Glutamatergic neuron (in vitro differentiated cells): Measurements from ENCODE around the gene ARTN. TPM values are rescaled to one million over a fixed set of nuclear protein-coding genes. Genes with fewer than 3 reads are reported as not detected.

Experiments used
- DNase-seq: peaks from one replicate; pipeline ENCODE4 v3.0.0; 2022
- H3K27ac Mint-ChIP-seq: one replicate; pipeline ENCODE4 v1.8.0; 2020; ENCODE audit warnings: mild to moderate bottlenecking, mixed read lengths, inconsistent platforms; ENCODE audit not compliant: unreplicated experiment
- H3K27me3 Mint-ChIP-seq: one replicate; pipeline ENCODE4 v1.8.0; 2020; ENCODE audit warnings: mild to moderate bottlenecking, moderate library complexity, mixed read lengths, inconsistent platforms; ENCODE audit not compliant: unreplicated experiment
- H3K36me3 Mint-ChIP-seq: one replicate; pipeline ENCODE4 v1.8.0; 2020; ENCODE audit warnings: mild to moderate bottlenecking, mixed read lengths, inconsistent platforms; ENCODE audit not compliant: unreplicated experiment
- H3K4me1 Mint-ChIP-seq: one replicate; pipeline ENCODE4 v1.8.0; 2020; ENCODE audit warnings: mild to moderate bottlenecking, low read depth, mixed read lengths, inconsistent platforms; ENCODE audit not compliant: unreplicated experiment
- H3K4me3 Mint-ChIP-seq: one replicate; pipeline ENCODE4 v1.8.0; 2020; ENCODE audit warnings: mild to moderate bottlenecking, mixed read lengths, inconsistent platforms; ENCODE audit not compliant: unreplicated experiment
- H3K9me3 Mint-ChIP-seq: one replicate; pipeline ENCODE4 v1.8.0; 2020; ENCODE audit warnings: mild to moderate bottlenecking, moderate library complexity, mixed read lengths, inconsistent platforms; ENCODE audit not compliant: unreplicated experiment
- total RNA-seq: library from RNA; stranded (reverse); fragmentation: NEBNext Ultra II Directional; extraction: Animal tissue kit (Norgen Biotek cat#: 25700); gene quantifications from one replicate; pipeline ENCODE4 v1.2.1, GENCODE V29; 2021; ENCODE audit not compliant: unreplicated experiment
- TF ChIP-seq, protein P1 (sequence below): fragments of 200-600 bp; sonication (generic); IDR thresholded peaks from one replicate; pipeline ENCODE4 v1.5.0; 2021; ENCODE audit not compliant: partially characterized antibody, unreplicated experiment

ARTN gene
- total RNA-seq, 1 donor from 2014 or later = not detected

DNA sequence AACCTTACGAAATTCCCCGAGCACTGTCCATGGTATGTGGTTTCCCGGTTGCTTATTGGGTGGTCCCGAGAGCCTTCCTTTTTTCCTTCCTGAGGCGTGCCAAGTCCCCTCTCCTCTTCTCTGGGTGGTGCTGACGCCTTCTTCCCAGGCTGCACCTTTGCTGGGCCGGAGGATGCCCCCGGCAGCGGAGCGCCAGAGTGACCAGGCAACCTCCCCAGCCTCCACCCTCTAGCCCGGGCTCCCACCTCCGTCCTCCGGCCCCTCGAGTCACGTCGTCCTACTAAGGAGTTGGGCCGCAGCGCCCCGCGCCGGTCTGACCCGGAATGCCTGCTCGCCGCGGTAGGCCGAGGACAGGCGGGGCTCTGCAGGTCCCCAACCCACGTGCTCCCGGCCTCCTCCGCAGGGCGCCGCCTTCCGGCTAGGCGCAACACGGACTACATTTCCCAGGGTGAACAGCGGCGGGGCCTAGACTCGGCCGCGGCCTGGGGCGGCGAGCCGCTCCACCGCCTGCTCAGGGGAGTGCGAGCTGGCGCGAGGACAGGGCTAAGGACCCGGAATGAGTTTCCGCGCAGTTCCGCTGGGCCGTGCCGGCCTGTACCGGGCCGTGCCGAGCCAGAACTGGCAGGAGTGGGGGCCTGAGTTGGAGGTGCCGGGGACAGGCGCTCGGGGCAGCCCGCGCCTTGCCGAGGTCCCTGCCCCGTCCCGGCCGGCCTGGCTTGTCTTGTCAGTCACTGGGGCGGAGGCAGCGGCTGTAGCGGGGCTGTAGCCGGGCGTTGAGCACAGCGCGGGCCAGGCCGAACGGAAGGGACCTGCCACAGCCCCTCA is 12.8 kb downstream of the ARTN start, which contains the start of gene IPO13:
TSS of gene IPO13 (plus strand) at position 715 of the 825 bp plus-strand sequence. CDS start 651 bp downstream, outside the sequence.
- peak; percentile 98 for DNase-seq
- H3K4me3 Mint-ChIP-seq = peak within 1 kb of the TSS; percentile 94
- H3K27ac Mint-ChIP-seq = peak within 1 kb of the TSS; percentile 89
- H3K36me3 Mint-ChIP-seq = peaks cover 7% of the 10 kb centered on the region
- peaks cover 4% of the 10 kb centered on the region for H3K27me3 Mint-ChIP-seq
- TF ChIP-seq, protein P1, sequence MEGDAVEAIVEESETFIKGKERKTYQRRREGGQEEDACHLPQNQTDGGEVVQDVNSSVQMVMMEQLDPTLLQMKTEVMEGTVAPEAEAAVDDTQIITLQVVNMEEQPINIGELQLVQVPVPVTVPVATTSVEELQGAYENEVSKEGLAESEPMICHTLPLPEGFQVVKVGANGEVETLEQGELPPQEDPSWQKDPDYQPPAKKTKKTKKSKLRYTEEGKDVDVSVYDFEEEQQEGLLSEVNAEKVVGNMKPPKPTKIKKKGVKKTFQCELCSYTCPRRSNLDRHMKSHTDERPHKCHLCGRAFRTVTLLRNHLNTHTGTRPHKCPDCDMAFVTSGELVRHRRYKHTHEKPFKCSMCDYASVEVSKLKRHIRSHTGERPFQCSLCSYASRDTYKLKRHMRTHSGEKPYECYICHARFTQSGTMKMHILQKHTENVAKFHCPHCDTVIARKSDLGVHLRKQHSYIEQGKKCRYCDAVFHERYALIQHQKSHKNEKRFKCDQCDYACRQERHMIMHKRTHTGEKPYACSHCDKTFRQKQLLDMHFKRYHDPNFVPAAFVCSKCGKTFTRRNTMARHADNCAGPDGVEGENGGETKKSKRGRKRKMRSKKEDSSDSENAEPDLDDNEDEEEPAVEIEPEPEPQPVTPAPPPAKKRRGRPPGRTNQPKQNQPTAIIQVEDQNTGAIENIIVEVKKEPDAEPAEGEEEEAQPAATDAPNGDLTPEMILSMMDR = peak; percentile 75
- H3K9me3 Mint-ChIP-seq = peaks cover 4% of the 10 kb centered on the region
- H3K4me1 Mint-ChIP-seq = peaks cover 13% of the 10 kb centered on the region

DNA sequence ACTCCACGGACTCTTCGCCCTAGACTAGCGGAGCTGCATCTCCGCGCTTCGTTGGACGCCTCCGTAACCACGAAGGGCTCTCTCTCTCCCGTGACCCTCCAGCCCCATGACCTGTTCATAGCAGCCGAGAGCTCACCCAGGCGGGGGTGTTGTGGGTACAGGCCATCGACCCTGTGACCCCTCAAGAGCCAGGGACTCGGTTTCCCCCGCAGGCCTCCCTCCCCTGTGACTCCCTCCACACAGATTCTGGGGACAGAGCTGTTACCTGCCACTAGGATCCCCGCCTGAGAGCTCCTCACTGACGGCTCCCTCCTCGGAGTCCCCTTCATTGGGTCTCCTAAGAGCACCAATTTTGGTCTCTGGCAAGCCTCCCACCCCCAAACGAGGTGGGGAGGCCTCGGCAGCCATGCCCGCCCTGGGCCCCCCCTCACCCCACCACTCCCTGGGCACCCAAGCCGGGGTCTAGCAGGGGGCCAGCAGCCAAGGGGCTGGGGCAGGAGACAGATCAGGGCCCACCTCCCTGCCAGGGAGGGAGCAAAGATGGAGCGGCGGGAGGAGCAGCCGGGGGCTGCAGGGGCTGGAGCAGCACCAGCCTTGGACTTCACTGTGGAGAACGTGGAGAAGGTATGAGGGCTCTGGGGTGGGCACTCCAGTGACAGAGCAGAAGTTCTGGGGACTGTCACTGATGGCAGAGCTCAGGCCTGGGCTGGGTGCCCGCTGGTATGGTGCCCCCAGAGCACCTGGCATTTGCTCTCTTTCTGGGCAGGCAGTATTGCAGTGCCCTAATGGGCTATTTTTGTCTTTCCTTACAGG is 13.7 kb downstream of the ARTN start:
- H3K4me1 Mint-ChIP-seq = peaks cover 13% of the 10 kb centered on the region
- H3K27me3 Mint-ChIP-seq = peaks cover 1% of the 10 kb centered on the region
- TF ChIP-seq, protein P1 = no peak
- peak overlapping the region; percentile 94 for H3K4me3 Mint-ChIP-seq
- no peak for DNase-seq
- peaks cover 4% of the 10 kb centered on the region for H3K9me3 Mint-ChIP-seq
- peaks cover 7% of the 10 kb centered on the region for H3K36me3 Mint-ChIP-seq
- H3K27ac Mint-ChIP-seq = peak overlapping the region; percentile 89

DNA sequence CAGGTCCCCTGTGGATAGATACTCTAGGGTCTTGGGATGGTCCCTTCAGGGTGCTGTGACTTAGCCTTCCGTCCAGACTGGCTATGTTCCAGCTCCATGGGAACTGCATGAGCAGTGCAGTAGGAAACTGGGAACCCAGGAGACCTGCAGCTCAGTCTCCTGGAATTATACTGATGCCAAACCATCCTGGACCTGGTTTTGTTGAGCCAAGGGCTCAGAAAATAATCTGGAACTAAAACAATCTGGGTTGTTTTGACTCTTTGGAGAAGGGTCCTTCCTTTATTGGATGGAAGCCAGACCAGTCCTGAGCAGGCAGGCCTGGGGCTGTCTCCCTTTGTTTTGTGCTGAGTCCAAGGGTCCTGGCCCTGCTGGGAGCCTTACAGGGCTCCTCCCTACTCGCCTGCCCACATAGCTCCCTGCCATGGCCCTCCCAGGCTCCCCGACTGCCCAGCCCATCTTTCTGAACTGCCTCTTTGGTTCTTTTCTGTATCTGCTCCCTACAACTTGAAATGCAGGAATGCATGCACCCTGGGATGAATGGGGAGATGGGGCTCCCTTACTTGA is 14.4 kb downstream of the ARTN start:
- no peak for DNase-seq
- TF ChIP-seq, protein P1 = no peak
- Mint-ChIP-seq H3K27ac (no peak overlapping the region), H3K4me1 (peaks cover 13% of the 10 kb centered on the region), H3K9me3 (peaks cover 4% of the 10 kb centered on the region), H3K27me3 (peaks cover 1% of the 10 kb centered on the region), H3K4me3 (peak overlapping the region; percentile 94), H3K36me3 (peaks cover 7% of the 10 kb centered on the region)

DNA sequence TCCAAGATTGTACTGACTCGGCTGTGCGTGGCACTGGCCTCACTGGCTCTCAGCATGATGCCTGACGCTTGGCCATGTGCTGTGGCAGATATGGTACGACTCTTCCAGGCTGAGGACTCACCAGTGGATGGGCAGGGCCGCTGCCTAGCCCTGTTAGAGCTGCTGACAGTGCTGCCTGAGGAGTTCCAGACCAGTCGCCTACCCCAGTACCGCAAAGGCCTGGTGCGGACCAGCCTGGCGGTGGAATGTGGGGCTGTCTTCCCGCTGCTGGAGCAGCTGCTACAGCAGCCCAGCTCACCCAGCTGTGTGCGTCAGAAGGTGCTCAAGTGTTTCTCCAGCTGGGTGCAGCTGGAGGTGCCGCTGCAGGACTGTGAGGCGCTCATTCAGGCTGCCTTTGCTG is 16.1 kb downstream of the ARTN start:
- DNase-seq = no peak
- TF ChIP-seq, protein P1 = no peak
- Mint-ChIP-seq H3K9me3 (peaks cover 4% of the 10 kb centered on the region), H3K4me1 (peaks cover 13% of the 10 kb centered on the region), H3K36me3 (peaks cover 7% of the 10 kb centered on the region), H3K27ac (no peak overlapping the region), H3K27me3 (peaks cover 1% of the 10 kb centered on the region), H3K4me3 (no peak overlapping the region)
